SK-N-SH (cell line): ENCODE results near the gene CALCR. TPM values are rescaled to one million over a fixed set of nuclear protein-coding genes. Genes with fewer than 3 reads are reported as not detected.

Experiments used
- CTCF ChIA-PET: fragments of 300-600, 350-600 bp; formaldehyde crosslinking; extraction: SDS; loops from one replicate; lab custom pipeline; 2021; lab: Yijun Ruan, JAX
- POLR2A ChIA-PET: fragments of 350-600 bp; sonication (Branson Sonifier 250); formaldehyde crosslinking; extraction: SDS; loops from one replicate; lab custom pipeline; 2020; ENCODE audit warnings: antibody characterized with exemption, inconsistent platforms; lab: Yijun Ruan, JAX
- DNase-seq: peaks from one replicate; pipeline ENCODE4 v3.0.0; 2012
- H2AFZ ChIP-seq: fragments of 200-600 bp; sonication (generic); 2 replicates; pipeline ENCODE4 v1.8.1; 2016; ENCODE audit warnings: antibody characterized with exemption, mild to moderate bottlenecking, low read depth
- H3F3A ChIP-seq: fragments of 200-600 bp; sonication (generic); replicated peaks from 2 replicates; pipeline ENCODE3; 2016; ENCODE audit warnings: antibody characterized with exemption, mild to moderate bottlenecking; ENCODE audit not compliant: insufficient read depth
- H3K27ac ChIP-seq, 2 experiments: fragments of 200-500 bp in 1 of 2; fragments of 200-600 bp in 1 of 2; sonication (Bioruptor generic) in 1 of 2; sonication (generic), shearing (Covaris generic) in 1 of 2; 2 replicates each; pipeline versions ENCODE4 v1.5.1 to v1.6.1; 2014 to 2016; ENCODE audit warnings: low read depth in 2 of 2, inconsistent platforms in 1 of 2, low read length in 1 of 2, mild to moderate bottlenecking in 1 of 2, mixed read lengths in 1 of 2
- H3K27me3 ChIP-seq: fragments of 200-600 bp; sonication (generic), shearing (Covaris generic); 2 replicates; pipeline ENCODE4 v1.6.1; 2016; ENCODE audit warnings: mixed run types; ENCODE audit not compliant: insufficient read depth
- H3K36me3 ChIP-seq, 2 experiments: fragments of 200-500 bp in 1 of 2; fragments of 200-600 bp in 1 of 2; sonication (Bioruptor generic) in 1 of 2; sonication (generic) in 1 of 2; replicated peaks in 1 of 2; 2 replicates each; pipeline versions ENCODE3 to v1.5.1; 2014 to 2016; ENCODE audit warnings: low read length in 1 of 2, mild to moderate bottlenecking in 1 of 2; ENCODE audit not compliant: insufficient read depth in 2 of 2, control insufficient read depth in 1 of 2
- H3K4me1 ChIP-seq, 2 experiments: fragments of 200-500 bp in 1 of 2; fragments of 200-600 bp in 1 of 2; sonication (Bioruptor generic) in 1 of 2; sonication (generic), shearing (Covaris generic) in 1 of 2; 2 replicates each; pipeline versions ENCODE4 v1.5.1 to v1.6.1; 2014 to 2016; ENCODE audit warnings: low read depth in 1 of 2, low read length in 1 of 2, mixed run types in 1 of 2; ENCODE audit not compliant: insufficient read depth in 2 of 2, control insufficient read depth in 1 of 2
- H3K4me2 ChIP-seq: fragments of 200-600 bp; sonication (generic), shearing (Covaris generic); 2 replicates; pipeline ENCODE4 v1.6.1; 2017; ENCODE audit warnings: mixed run types
- H3K4me3 ChIP-seq, 2 experiments: fragments of 200-500 bp in 1 of 2; fragments of 200-600 bp in 1 of 2; sonication (Bioruptor generic) in 1 of 2; sonication (generic), shearing (Covaris generic) in 1 of 2; 2 replicates each; pipeline versions ENCODE4 v1.5.1 to v1.8.1; 2014 to 2016; ENCODE audit warnings: low read depth in 2 of 2, inconsistent platforms in 1 of 2, low read length in 1 of 2, mild to moderate bottlenecking in 1 of 2, mixed read lengths in 1 of 2, moderate library complexity in 1 of 2
- H3K79me2 ChIP-seq: fragments of 200-600 bp; sonication (generic); 2 replicates; pipeline ENCODE4 v1.8.1; 2017; ENCODE audit warnings: mild to moderate bottlenecking; ENCODE audit not compliant: insufficient read depth
- H3K9ac ChIP-seq: fragments of 200-600 bp; sonication (generic); 2 replicates; pipeline ENCODE4 v1.6.1; 2017; ENCODE audit warnings: mixed run types
- H3K9me2 ChIP-seq: fragments of 200-600 bp; sonication (generic); 2 replicates; pipeline ENCODE4 v1.6.1; 2017; ENCODE audit warnings: mixed run types
- H3K9me3 ChIP-seq: fragments of 200-600 bp; sonication (generic); 2 replicates; pipeline ENCODE4 v1.6.1; 2017; ENCODE audit warnings: mixed run types, mild to moderate bottlenecking, moderate library complexity
- H4K20me1 ChIP-seq: fragments of 200-600 bp; sonication (generic); 2 replicates; pipeline ENCODE4 v1.6.1; 2017; ENCODE audit warnings: mild to moderate bottlenecking, mixed run types; ENCODE audit not compliant: insufficient read depth
- CTCF ChIP-seq: fragments of 200-600 bp; sonication (generic); IDR thresholded peaks from 2 replicates; pipeline ENCODE4 v1.6.1; 2017; ENCODE audit warnings: antibody characterized with exemption, mild to moderate bottlenecking, moderate library complexity
- EP300 ChIP-seq, 2 experiments: IDR thresholded peaks; 2 replicates each; pipeline versions ENCODE4 v1.4.0 to v1.6.1; 2012; ENCODE audit warnings: borderline replicate concordance in 1 of 2, low read depth in 1 of 2, low read length in 1 of 2
- FOSL2 ChIP-seq: IDR thresholded peaks from 2 replicates; pipeline ENCODE4 v1.4.0; 2012; ENCODE audit warnings: low read depth, mild to moderate bottlenecking, moderate library complexity, borderline replicate concordance
- GATA2 ChIP-seq: sonication (generic); formaldehyde crosslinking; IDR thresholded peaks from 2 replicates; pipeline ENCODE4 v1.5.0; 2020; ENCODE audit warnings: mild to moderate bottlenecking, missing genetic modification reagents
- MAX ChIP-seq: IDR thresholded peaks from 2 replicates; pipeline ENCODE4 v1.4.0; 2012; ENCODE audit warnings: low read depth
- MEF2A ChIP-seq: IDR thresholded peaks from 2 replicates; pipeline ENCODE4 v1.4.0; 2012; ENCODE audit warnings: low read depth, borderline replicate concordance
- MXI1 ChIP-seq: IDR thresholded peaks from 2 replicates; pipeline ENCODE4 v1.6.1; 2012; ENCODE audit warnings: mild to moderate bottlenecking, low read depth, low read length, improper control_type of control experiment
- RXRA ChIP-seq: IDR thresholded peaks from 2 replicates; pipeline ENCODE4 v1.4.0; 2012; ENCODE audit warnings: low read depth, mild to moderate bottlenecking, borderline replicate concordance
- SIN3A ChIP-seq: IDR thresholded peaks from 2 replicates; pipeline ENCODE4 v1.6.1; 2012; ENCODE audit warnings: low read depth, mild to moderate bottlenecking, low read length, moderate library complexity, borderline replicate concordance
- SMC3 ChIP-seq: IDR thresholded peaks from 2 replicates; pipeline ENCODE4 v1.6.1; 2012; ENCODE audit warnings: low read depth, low read length, improper control_type of control experiment
- WGBS: methylation state at CpG from one replicate; pipeline ENCODE4 v1.1.6; 2017; ENCODE audit warnings: low lambda C conversion rate; 5-methylcytosine and 5-hydroxymethylcytosine counted together
- polyA plus RNA-seq, 3 experiments: library from polyadenylated mRNA; depleted of rRNA; stranded (reverse); fragments of >200 nt; gene quantifications; 2 replicates each; pipeline ENCODE4 v1.2.3, GENCODE V29; 2012
- TF ChIP-seq, protein P1 (sequence below): IDR thresholded peaks from 2 replicates; pipeline ENCODE4 v1.4.0; 2012; ENCODE audit warnings: low read depth, borderline replicate concordance

The CALCR gene
- polyA plus RNA-seq, 1 of the 3 experiments (the other 2 are of a cell fraction), result 0.12 TPM

GRCh38 chr7:93448176-93448575 is 126.3 kb downstream of the CALCR start:
- Histone ChIP-seq H3K4me2 (no peak overlapping the region), H2AFZ (no peak overlapping the region), H3K9me2 (no peaks in the 10 kb centered on the region), H3K79me2 (no peaks in the 10 kb centered on the region), H3K27me3 (no peaks in the 10 kb centered on the region), H3K4me3 (no peak overlapping the region), H3F3A (no peaks in the 10 kb centered on the region), H3K9me3 (no peaks in the 10 kb centered on the region), H4K20me1 (no peaks in the 10 kb centered on the region; the same call in 1 of the 2 replicates), H3K4me1 (no peaks in the 10 kb centered on the region; a peak in 1 of 4 replicates), H3K36me3 (no peaks in the 10 kb centered on the region), H3K9ac (no peak overlapping the region), H3K27ac (no peak overlapping the region)
- POLR2A ChIA-PET, result no interaction called here
- TF ChIP-seq MEF2A, result no peak
- TF ChIP-seq SMC3, result no peak
- TF ChIP-seq FOSL2, result no peak
- no peak for TF ChIP-seq EP300 (IDR thresholded peaks at IDR 0.05; ENCODE audit: borderline replicate concordance in 1 of 2, low read depth in 1 of 2, low read length in 1 of 2)
- no peak for TF ChIP-seq CTCF
- TF ChIP-seq MAX, result no peak
- whole genome bisulfite sequencing, result 15% methylated on average over 1 of the region's 1 CpG
- CTCF ChIA-PET, result interaction anchor here (0.6 to 1.8 kb wide), 4 partner anchors 10 to 630 kb away, joined by 3 to 5 read pairs (median 4); no protein-coding TSS in a partner anchor
- no peak for DNase-seq

DNA sequence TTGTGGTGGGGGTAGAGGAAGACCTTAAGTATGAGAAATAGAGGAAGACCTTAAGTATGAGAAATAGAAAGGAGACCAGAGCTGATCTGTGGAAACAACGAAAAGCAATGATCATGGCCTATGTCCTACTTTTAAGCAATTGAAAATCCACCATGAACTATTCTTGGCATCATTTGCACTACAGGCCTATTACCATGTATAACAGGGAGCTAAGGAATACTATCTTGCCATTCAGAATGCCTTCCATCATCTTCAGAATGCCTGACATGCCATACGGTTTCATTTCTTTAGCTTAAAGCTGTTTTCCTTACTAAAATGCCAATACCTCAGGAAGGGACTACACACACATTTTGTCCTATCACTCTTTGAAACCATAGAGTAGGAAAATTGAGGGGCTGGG is 127.0 kb downstream of the CALCR start:
- Histone ChIP-seq H3K4me3 (no peak overlapping the region), H4K20me1 (no peaks in the 10 kb centered on the region; the same call in 1 of the 2 replicates), H3K4me2 (no peak overlapping the region), H3K27ac (no peak overlapping the region), H3K27me3 (no peaks in the 10 kb centered on the region), H3K79me2 (no peaks in the 10 kb centered on the region), H2AFZ (no peak overlapping the region), H3K9me3 (no peaks in the 10 kb centered on the region), H3K9me2 (no peaks in the 10 kb centered on the region), H3F3A (no peaks in the 10 kb centered on the region), H3K4me1 (no peaks in the 10 kb centered on the region; a peak in 1 of 4 replicates), H3K36me3 (no peaks in the 10 kb centered on the region), H3K9ac (no peak overlapping the region)
- ChIA-PET CTCF (interaction anchor here (1.0 to 1.8 kb wide), 2 partner anchors 9 to 104 kb away, joined by 3 to 5 read pairs; no protein-coding TSS in a partner anchor), POLR2A (no interaction called here)
- no peak for DNase-seq
- 46% methylated on average over 2 of the region's 2 CpGs for WGBS
- no peak for TF ChIP-seq GATA2 (CRISPR knock-in tag)
- TF ChIP-seq RXRA, result no peak
- TF ChIP-seq MXI1, result no peak
- TF ChIP-seq, protein P1, sequence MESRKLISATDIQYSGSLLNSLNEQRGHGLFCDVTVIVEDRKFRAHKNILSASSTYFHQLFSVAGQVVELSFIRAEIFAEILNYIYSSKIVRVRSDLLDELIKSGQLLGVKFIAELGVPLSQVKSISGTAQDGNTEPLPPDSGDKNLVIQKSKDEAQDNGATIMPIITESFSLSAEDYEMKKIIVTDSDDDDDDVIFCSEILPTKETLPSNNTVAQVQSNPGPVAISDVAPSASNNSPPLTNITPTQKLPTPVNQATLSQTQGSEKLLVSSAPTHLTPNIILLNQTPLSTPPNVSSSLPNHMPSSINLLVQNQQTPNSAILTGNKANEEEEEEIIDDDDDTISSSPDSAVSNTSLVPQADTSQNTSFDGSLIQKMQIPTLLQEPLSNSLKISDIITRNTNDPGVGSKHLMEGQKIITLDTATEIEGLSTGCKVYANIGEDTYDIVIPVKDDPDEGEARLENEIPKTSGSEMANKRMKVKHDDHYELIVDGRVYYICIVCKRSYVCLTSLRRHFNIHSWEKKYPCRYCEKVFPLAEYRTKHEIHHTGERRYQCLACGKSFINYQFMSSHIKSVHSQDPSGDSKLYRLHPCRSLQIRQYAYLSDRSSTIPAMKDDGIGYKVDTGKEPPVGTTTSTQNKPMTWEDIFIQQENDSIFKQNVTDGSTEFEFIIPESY, result no peak
- no peak for TF ChIP-seq SIN3A
